ENCODE data around the gene BCL11A. TPM values are rescaled to one million over a fixed set of nuclear protein-coding genes. Genes with fewer than 3 reads are reported as not detected.

Gene BCL11A
- total RNA-seq, 6 experiments from 2014 or later = 0.06 to 0.80 (median 0.37) TPM

DNA sequence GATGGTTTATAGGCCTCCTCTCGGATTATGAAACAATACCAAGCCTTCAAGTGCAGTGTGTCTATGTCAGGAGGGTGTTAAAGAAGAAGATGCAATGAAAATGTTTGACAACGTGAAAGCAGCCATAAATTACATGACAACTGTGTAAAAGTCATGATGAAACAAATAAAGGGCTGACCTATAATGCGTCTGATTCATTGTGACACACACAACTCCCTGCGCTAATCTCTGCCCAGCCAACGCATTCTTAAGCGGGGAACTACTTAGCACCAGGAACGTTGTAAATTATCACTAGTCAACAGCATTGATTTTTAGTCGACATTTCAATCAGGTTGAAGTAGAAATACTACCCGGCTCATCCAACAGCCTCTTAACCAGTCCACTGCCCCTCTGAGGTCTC, 26.8 kb downstream of the BCL11A start:
- intact Hi-C loops (cut with DNase I) = no loop called here
- H3K27ac ChIP-seq = no peak overlapping the region
- 78% methylated on average over 8 of the region's 9 CpGs for WGBS (ENCODE audit: insufficient coverage, low coverage, low lambda C conversion rate, missing lambda C conversion rate)

DNA sequence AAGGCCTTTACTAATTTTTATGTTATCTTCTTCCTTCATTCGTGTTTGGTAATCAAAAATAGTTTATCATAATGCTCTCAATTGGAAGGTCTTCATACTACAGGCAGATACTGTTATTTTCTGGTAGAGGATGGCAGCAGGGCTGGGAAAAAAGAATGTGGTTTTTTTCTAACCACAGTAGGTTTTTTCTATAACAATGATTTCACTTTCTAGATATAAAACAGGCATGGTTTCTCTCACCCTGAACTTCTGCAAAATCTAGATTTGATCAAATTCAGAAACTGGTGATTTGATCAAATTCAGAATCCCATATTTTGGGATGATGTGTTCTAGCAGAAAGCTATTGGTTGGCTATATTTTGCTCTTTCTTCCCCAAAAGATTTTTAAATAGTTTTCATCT, 27.6 kb downstream of the BCL11A start:
- no peak for TF ChIP-seq POLR2A (IDR thresholded peaks at IDR 0.05)
- TF ChIP-seq, protein P1, sequence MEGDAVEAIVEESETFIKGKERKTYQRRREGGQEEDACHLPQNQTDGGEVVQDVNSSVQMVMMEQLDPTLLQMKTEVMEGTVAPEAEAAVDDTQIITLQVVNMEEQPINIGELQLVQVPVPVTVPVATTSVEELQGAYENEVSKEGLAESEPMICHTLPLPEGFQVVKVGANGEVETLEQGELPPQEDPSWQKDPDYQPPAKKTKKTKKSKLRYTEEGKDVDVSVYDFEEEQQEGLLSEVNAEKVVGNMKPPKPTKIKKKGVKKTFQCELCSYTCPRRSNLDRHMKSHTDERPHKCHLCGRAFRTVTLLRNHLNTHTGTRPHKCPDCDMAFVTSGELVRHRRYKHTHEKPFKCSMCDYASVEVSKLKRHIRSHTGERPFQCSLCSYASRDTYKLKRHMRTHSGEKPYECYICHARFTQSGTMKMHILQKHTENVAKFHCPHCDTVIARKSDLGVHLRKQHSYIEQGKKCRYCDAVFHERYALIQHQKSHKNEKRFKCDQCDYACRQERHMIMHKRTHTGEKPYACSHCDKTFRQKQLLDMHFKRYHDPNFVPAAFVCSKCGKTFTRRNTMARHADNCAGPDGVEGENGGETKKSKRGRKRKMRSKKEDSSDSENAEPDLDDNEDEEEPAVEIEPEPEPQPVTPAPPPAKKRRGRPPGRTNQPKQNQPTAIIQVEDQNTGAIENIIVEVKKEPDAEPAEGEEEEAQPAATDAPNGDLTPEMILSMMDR (IDR thresholded peaks at IDR 0.05) = no peak
- intact Hi-C loops (cut with DNase I) = no loop called here
- H3K27me3 ChIP-seq = no peaks in the 10 kb centered on the region
- ATAC-seq (no peak), DNase-seq (no peak)
- 16% methylated on average over 1 of the region's 1 CpG for WGBS (ENCODE audit: insufficient coverage, low coverage, low lambda C conversion rate, missing lambda C conversion rate)
- H3K4me3 ChIP-seq = no peak overlapping the region
- no peaks in the 10 kb centered on the region for H3K9me3 ChIP-seq
- H3K27ac ChIP-seq = no peak overlapping the region
- H3K4me1 ChIP-seq = peaks cover 0 to 9% (median 1%) of the 10 kb centered on the region in 4 donors
- H3K36me3 ChIP-seq = no peaks in the 10 kb centered on the region

More for the DNA sequence above, 26.8 kb downstream of the BCL11A start:
- Histone ChIP-seq H3K9me3 (no peaks in the 10 kb centered on the region), H3K27me3 (no peaks in the 10 kb centered on the region), H3K4me1 (peaks cover 0 to 16% (median 2%) of the 10 kb centered on the region in 4 donors), H3K4me3 (no peak overlapping the region), H3K36me3 (no peaks in the 10 kb centered on the region)
- DNase-seq (no peak), ATAC-seq (no peak)
- no peak for TF ChIP-seq POLR2A (IDR thresholded peaks at IDR 0.05)
- TF ChIP-seq, protein P1 (IDR thresholded peaks at IDR 0.05) = no peak

DNA sequence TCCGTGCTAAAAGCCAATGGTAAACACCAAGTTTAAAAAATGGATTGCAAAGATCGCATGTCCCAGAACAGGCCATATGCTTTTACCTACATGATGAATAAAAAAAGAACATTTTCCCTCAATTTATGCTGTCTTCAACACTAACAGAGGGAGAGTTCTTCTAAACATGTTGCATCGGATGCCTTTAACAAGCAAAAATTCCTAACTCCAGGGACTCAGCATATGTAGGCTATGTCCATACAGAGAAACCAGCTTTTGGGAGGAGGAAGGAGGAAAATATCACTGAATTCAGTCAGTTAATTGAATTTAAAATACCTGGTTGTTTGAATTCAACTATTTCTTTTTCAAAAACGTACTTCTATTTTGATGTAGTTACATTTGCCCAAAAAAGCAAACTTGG, 28.6 kb downstream of the BCL11A start:
- intact Hi-C loops (cut with DNase I) = no loop called here
- ATAC-seq = no peak

DNA sequence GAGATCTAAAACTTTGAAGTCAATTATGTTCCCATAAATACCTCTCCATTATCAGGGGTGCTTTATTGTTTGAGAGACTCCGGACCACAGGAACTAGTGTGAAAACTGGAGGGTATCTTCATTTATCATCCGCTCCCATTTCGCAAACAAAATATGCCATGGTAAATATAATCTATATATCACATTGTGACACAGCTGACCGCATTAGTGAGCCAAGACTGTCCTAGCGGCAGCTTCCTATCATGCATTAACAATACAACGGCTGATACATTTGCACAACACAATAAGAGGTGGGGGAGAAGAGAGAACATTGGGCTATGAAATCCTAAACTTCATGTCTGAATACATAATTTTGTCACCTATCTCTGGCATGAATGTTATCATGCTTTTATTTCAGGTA, 29.5 kb downstream of the BCL11A start:
- no peak overlapping the region for H3K27ac ChIP-seq
- no peak for TF ChIP-seq POLR2A (IDR thresholded peaks at IDR 0.05)
- TF ChIP-seq, protein P1 (IDR thresholded peaks at IDR 0.05) = no peak
- no peak overlapping the region for H3K4me3 ChIP-seq
- no peaks in the 10 kb centered on the region for H3K27me3 ChIP-seq
- H3K36me3 ChIP-seq = no peaks in the 10 kb centered on the region
- no peak for DNase-seq
- WGBS (ENCODE audit: insufficient coverage, low coverage, low lambda C conversion rate, missing lambda C conversion rate) = 86% methylated on average over 6 of the region's 6 CpGs
- intact Hi-C loops (cut with DNase I) = no loop called here
- ATAC-seq = no peak
- H3K4me1 ChIP-seq = no peaks in the 10 kb centered on the region
- H3K9me3 ChIP-seq = no peaks in the 10 kb centered on the region

More for the DNA sequence above, 28.6 kb downstream of the BCL11A start:
- TF ChIP-seq, protein P1 (IDR thresholded peaks at IDR 0.05) = no peak
- no peak for TF ChIP-seq POLR2A (IDR thresholded peaks at IDR 0.05)
- H3K36me3 ChIP-seq = no peaks in the 10 kb centered on the region
- H3K4me3 ChIP-seq = no peak overlapping the region
- no peak overlapping the region for H3K27ac ChIP-seq
- H3K27me3 ChIP-seq = no peaks in the 10 kb centered on the region
- H3K9me3 ChIP-seq = no peaks in the 10 kb centered on the region
- WGBS (ENCODE audit: insufficient coverage, low coverage, low lambda C conversion rate, missing lambda C conversion rate) = 73% methylated on average over 4 of the region's 4 CpGs
- no peaks in the 10 kb centered on the region for H3K4me1 ChIP-seq
- no peak for DNase-seq

DNA sequence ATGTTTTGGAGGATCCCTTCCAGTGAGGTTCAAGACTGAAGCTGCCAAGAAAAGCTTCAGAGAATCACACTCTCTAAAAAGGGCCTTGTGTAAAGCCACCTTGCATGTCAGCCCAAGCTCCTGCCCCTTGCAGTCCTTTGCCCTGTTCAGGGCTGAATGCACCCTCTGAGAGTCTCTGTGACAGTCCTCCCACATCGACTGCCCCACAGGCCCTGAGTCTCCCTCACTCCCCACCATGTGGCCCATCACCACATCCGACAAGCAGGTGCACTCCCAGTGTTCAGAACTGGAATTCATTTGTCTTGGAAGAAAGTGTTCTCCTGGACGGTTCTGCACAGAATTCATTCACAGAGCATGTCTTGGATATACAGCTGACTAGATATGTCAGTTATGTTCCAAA, 31.0 kb downstream of the BCL11A start:
- H3K27ac ChIP-seq = no peak overlapping the region
- H3K27me3 ChIP-seq = no peaks in the 10 kb centered on the region
- no peak overlapping the region for H3K4me3 ChIP-seq
- TF ChIP-seq POLR2A (IDR thresholded peaks at IDR 0.05) = no peak
- TF ChIP-seq, protein P1 (IDR thresholded peaks at IDR 0.05) = no peak
- H3K4me1 ChIP-seq = no peaks in the 10 kb centered on the region
- ATAC-seq = peak in 2 of 4 donors; percentile 16 to 26
- DNase-seq = no peak
- no peaks in the 10 kb centered on the region for H3K9me3 ChIP-seq
- 63% methylated on average over 3 of the region's 3 CpGs for WGBS (ENCODE audit: insufficient coverage, low coverage, low lambda C conversion rate, missing lambda C conversion rate)
- intact Hi-C loops (cut with DNase I) = no loop called here
- no peaks in the 10 kb centered on the region for H3K36me3 ChIP-seq
